Uterus (tissue), 2 donors: ENCODE data around the gene CBFA2T3.

Source experiments
- POLR2A ChIP-seq, 2 donors: fragments of 450-650 bp; IDR thresholded peaks; one replicate each; pipeline ENCODE4 v1.6.1; 2016; ENCODE audit warnings: antibody characterized with exemption in 2 of 2, mild to moderate bottlenecking in 1 of 2, moderate library complexity in 1 of 2
- TF ChIP-seq, protein P1 (sequence below), 4 experiments: fragments of 200-600 bp in 2 of 4; fragments of 450-650 bp in 2 of 4; sonication (generic) in 2 of 4; IDR thresholded peaks; one replicate each; pipeline ENCODE4 v1.5.1; 2016 to 2019; ENCODE audit warnings: antibody characterized with exemption in 4 of 4, mild to moderate bottlenecking in 2 of 4, moderate library complexity in 1 of 4

DNA sequence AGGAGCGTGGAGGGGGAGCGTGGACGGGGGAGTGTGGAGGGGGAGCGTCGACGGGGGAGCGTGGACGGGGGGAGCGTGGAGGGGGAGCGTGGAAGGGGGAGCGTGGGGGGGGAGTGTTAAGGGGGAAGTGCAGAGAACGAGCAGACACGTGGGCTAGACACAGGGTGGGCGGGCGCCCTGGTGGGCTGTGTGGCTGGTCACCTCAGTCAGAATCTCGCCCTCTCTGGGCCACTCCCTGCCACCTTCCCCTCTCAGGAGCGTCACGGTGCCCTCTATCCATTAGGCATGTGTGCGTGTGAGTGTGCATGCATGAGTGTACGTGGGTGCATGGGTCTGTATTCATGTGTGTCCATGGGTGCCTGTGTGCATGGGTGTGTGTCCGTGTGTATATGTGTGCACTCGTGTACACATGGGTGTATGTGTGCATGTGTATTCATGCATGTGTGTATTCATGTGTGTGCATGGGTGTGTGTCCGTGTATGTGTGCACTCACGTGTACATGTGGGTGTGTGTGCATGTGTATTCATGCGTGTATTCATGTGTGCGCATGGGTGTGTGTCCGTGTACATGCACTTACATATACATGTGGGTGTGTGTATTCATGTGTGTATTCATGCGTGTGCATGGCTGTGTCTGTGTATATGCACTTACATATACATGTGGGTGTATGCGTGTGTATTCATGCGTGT, 61.2 kb downstream of the CBFA2T3 start:
- no peak for TF ChIP-seq POLR2A (IDR thresholded peaks at IDR 0.05)
- TF ChIP-seq, protein P1, sequence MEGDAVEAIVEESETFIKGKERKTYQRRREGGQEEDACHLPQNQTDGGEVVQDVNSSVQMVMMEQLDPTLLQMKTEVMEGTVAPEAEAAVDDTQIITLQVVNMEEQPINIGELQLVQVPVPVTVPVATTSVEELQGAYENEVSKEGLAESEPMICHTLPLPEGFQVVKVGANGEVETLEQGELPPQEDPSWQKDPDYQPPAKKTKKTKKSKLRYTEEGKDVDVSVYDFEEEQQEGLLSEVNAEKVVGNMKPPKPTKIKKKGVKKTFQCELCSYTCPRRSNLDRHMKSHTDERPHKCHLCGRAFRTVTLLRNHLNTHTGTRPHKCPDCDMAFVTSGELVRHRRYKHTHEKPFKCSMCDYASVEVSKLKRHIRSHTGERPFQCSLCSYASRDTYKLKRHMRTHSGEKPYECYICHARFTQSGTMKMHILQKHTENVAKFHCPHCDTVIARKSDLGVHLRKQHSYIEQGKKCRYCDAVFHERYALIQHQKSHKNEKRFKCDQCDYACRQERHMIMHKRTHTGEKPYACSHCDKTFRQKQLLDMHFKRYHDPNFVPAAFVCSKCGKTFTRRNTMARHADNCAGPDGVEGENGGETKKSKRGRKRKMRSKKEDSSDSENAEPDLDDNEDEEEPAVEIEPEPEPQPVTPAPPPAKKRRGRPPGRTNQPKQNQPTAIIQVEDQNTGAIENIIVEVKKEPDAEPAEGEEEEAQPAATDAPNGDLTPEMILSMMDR (IDR thresholded peaks at IDR 0.05), result no peak
